ENCODE measurements around the gene CACNA1B. TPM values are rescaled to one million over a fixed set of nuclear protein-coding genes. Genes with fewer than 3 reads are reported as not detected.

The CACNA1B gene
- total and polyA plus RNA-seq, 8 donors = 0.15 to 0.34 (median 0.29) TPM; not detected in 1

- Histone ChIP-seq H3K4me3 (no peak overlapping the region), H3K9me3 (no peaks in the 10 kb centered on the region), H3K36me3 (no peaks in the 10 kb centered on the region), H3K27me3 (peaks cover 0 to 21% of the 10 kb centered on the region in 2 donors), H3K4me1 (no peaks in the 10 kb centered on the region), H3K27ac (no peak overlapping the region)
- DNase-seq (peak in 1 of 4 donors; percentile 8), ATAC-seq (no peak)
- no peak for TF ChIP-seq CTCF (IDR thresholded peaks at IDR 0.05)
- intact Hi-C loops (cut with DNase I) = no loop called here
Observed at GRCh38 chr9:138065287-138065686, 187.7 kb downstream of the CACNA1B start.

- Histone ChIP-seq H3K36me3 (no peaks in the 10 kb centered on the region), H3K9me3 (no peaks in the 10 kb centered on the region), H3K27ac (no peak overlapping the region), H3K27me3 (peaks cover 0 to 22% of the 10 kb centered on the region in 2 donors), H3K4me3 (no peak overlapping the region), H3K4me1 (no peaks in the 10 kb centered on the region)
- intact Hi-C loops (cut with DNase I) = no loop called here
- DNase-seq = peak in 1 of 4 donors; percentile 7
- ATAC-seq = no peak
- TF ChIP-seq CTCF (IDR thresholded peaks at IDR 0.05) = no peak
Observed at GRCh38 chr9:138066049-138066448, 188.5 kb downstream of the CACNA1B start.

- H3K4me3 ChIP-seq = no peak overlapping the region
- TF ChIP-seq CTCF (IDR thresholded peaks at IDR 0.05) = no peak
- intact Hi-C loops (cut with DNase I) = no loop called here
- H3K27ac ChIP-seq = no peak overlapping the region
- no peaks in the 10 kb centered on the region for H3K4me1 ChIP-seq
- DNase-seq = peak in 1 of 4 donors; percentile 22
- H3K36me3 ChIP-seq = no peaks in the 10 kb centered on the region
- H3K27me3 ChIP-seq = peaks cover 0 to 36% of the 10 kb centered on the region in 2 donors
- H3K9me3 ChIP-seq = no peaks in the 10 kb centered on the region
- no peak for ATAC-seq
Observed at GRCh38 chr9:138067613-138068367, 190.2 kb downstream of the CACNA1B start.

- TF ChIP-seq CTCF (IDR thresholded peaks at IDR 0.05) = no peak
- Histone ChIP-seq H3K4me1 (no peaks in the 10 kb centered on the region), H3K9me3 (no peaks in the 10 kb centered on the region), H3K36me3 (no peaks in the 10 kb centered on the region), H3K27me3 (peaks cover 0 to 43% of the 10 kb centered on the region in 2 donors), H3K4me3 (no peak overlapping the region), H3K27ac (no peak overlapping the region)
- intact Hi-C loops (cut with DNase I) = no loop called here
- DNase-seq (no peak), ATAC-seq (no peak)
Observed at GRCh38 chr9:138068601-138069035, 191.0 kb downstream of the CACNA1B start.

GRCh38 chr9:138069731-138070456 is 192.3 kb downstream of the CACNA1B start:
- intact Hi-C loops (cut with DNase I) = no loop called here
- no peak overlapping the region for H3K27ac ChIP-seq
- peaks cover 0 to 41% of the 10 kb centered on the region in 2 donors for H3K27me3 ChIP-seq
- DNase-seq (no peak), ATAC-seq (no peak)
- no peaks in the 10 kb centered on the region for H3K4me1 ChIP-seq
- no peak for TF ChIP-seq CTCF (IDR thresholded peaks at IDR 0.05)
- H3K4me3 ChIP-seq = no peak overlapping the region
- no peaks in the 10 kb centered on the region for H3K9me3 ChIP-seq
- no peaks in the 10 kb centered on the region for H3K36me3 ChIP-seq

Data from left lung (tissue), 10 donors.